ENCODE data around the gene LCE6A.

GRCh38 chr1:152860129-152860528 lies 17.5 kb downstream of the LCE6A start:
- TF ChIP-seq CTCF (IDR thresholded peaks at IDR 0.05), result no peak
- TF ChIP-seq EZH2phosphoT487 (IDR thresholded peaks at IDR 0.05), result no peak
